K562 (cell line): Measurements from ENCODE around the gene CCDC18. TPM values are rescaled to one million over a fixed set of nuclear protein-coding genes. Genes with fewer than 3 reads are reported as not detected.

Source experiments
- ATAC-seq: fragments of 200-7000 bp; cut with Tn5 transposase; 3 replicates; pipeline ENCODE4 v1.9.1; 2020; ENCODE audit warnings: moderate library complexity
- BruUV-seq: library from RNA; stranded (reverse); fragments of 400-500 nt; replicated peaks from 2 replicates; lab custom pipeline; 2021; lab: Mats Ljungman, UMichigan
- CTCF ChIA-PET: fragments of 300-600 bp; formaldehyde crosslinking; extraction: SDS; loops from one replicate; lab custom pipeline; 2021; ENCODE audit warnings: low intra/inter-chr PET ratio; lab: Yijun Ruan, JAX
- POLR2A ChIA-PET: fragments of 300-600, 350-650 bp; sonication (Branson Sonifier 250); formaldehyde crosslinking; extraction: SDS; loops from one replicate; lab custom pipeline; 2021; ENCODE audit warnings: antibody characterized with exemption, inconsistent platforms; lab: Yijun Ruan, JAX
- DNase-seq, 4 experiments: peaks; one replicate each; pipeline versions ENCODE4 v3.0.0 to v3.0.0-alpha.2; 2011 to 2018; ENCODE audit warnings: low spot score in 3 of 4, mixed read lengths in 3 of 4; ENCODE audit errors: extremely low read depth in 1 of 4
- FAIRE-seq: peaks from 2 replicates; lab custom pipeline; 2011; peaks lifted over from hg19 to GRCh38; lab: Jason Lieb, UNC
- H2AFZ ChIP-seq: 2 replicates; pipeline ENCODE4 v1.6.0; 2011; ENCODE audit warnings: low read depth, low read length, control low read depth, inconsistent platforms
- H3K27ac ChIP-seq: fragments of 200-600 bp; 3 replicates; pipeline ENCODE4 v1.8.0; 2011; ENCODE audit warnings: low read depth, mild to moderate bottlenecking, control low read depth, inconsistent platforms, low read length, moderate library complexity, mixed read lengths; ENCODE audit errors: extremely low read depth
- H3K27me3 ChIP-seq, 2 experiments: fragments of 300-600 bp in 1 of 2; 2 replicates in 1 of 2; 3 replicates in 1 of 2; pipeline versions ENCODE4 v1.6.0 to v1.8.0; 2011; ENCODE audit warnings: inconsistent platforms in 2 of 2, low read length in 2 of 2, mild to moderate bottlenecking in 1 of 2, mixed read lengths in 1 of 2, moderate library complexity in 1 of 2; ENCODE audit not compliant: control insufficient read depth in 2 of 2, insufficient read depth in 2 of 2
- H3K36me3 ChIP-seq: fragments of 300-600 bp; 3 replicates; pipeline ENCODE4 v1.8.0; 2011; ENCODE audit warnings: mild to moderate bottlenecking, low read length, inconsistent platforms; ENCODE audit not compliant: control insufficient read depth, insufficient read depth
- H3K4me1 ChIP-seq, 2 experiments: fragments of 200-600 bp in 1 of 2; replicated peaks in 1 of 2; 2 replicates in 1 of 2; 3 replicates in 1 of 2; pipeline versions ENCODE4 v1.5.1 to v1.8.0; 2011; ENCODE audit warnings: inconsistent platforms in 2 of 2, low read length in 2 of 2, mild to moderate bottlenecking in 1 of 2, mixed read lengths in 1 of 2, moderate library complexity in 1 of 2; ENCODE audit not compliant: control insufficient read depth in 2 of 2, insufficient read depth in 2 of 2
- H3K4me2 ChIP-seq: 2 replicates; pipeline ENCODE4 v1.6.1; 2011; ENCODE audit warnings: low read length, control low read depth, inconsistent platforms, mixed read lengths; ENCODE audit not compliant: insufficient read depth
- H3K4me3 ChIP-seq: fragments of 200-600 bp; sonication (generic), shearing (Covaris generic); 2 replicates; pipeline ENCODE4 v1.5.1; 2016; ENCODE audit warnings: control low read depth, inconsistent platforms
- H3K79me2 ChIP-seq: fragments of 200-600 bp; 3 replicates; pipeline ENCODE4 v1.8.0; 2011; ENCODE audit warnings: low read length, inconsistent platforms; ENCODE audit not compliant: control insufficient read depth, insufficient read depth
- H3K9ac ChIP-seq, 2 experiments: 2 replicates each; pipeline versions ENCODE4 v1.6.0 to v1.6.1; 2011; ENCODE audit warnings: low read depth in 2 of 2, low read length in 2 of 2, control low read depth in 1 of 2, inconsistent platforms in 1 of 2, mild to moderate bottlenecking in 1 of 2, mixed read lengths in 1 of 2; ENCODE audit not compliant: insufficient read depth in 1 of 2
- H3K9me1 ChIP-seq: one replicate; pipeline ENCODE4 v1.6.0; 2011; ENCODE audit warnings: inconsistent platforms, mild to moderate bottlenecking, low read length, moderate library complexity; ENCODE audit not compliant: control insufficient read depth, insufficient read depth
- H3K9me3 ChIP-seq: replicated peaks from 2 replicates; pipeline ENCODE4 v1.5.1; 2011; ENCODE audit warnings: low read depth, low read length, inconsistent platforms; ENCODE audit not compliant: control insufficient read depth, insufficient read depth
- H4K20me1 ChIP-seq: replicated peaks from 2 replicates; pipeline ENCODE4 v1.6.1; 2011; ENCODE audit warnings: low read length, inconsistent platforms, mixed read lengths; ENCODE audit not compliant: control insufficient read depth, insufficient read depth
- DIDO1 ChIP-seq: fragments of 450-650 bp; IDR thresholded peaks from 2 replicates; pipeline ENCODE4 v1.6.1; 2016; ENCODE audit warnings: low read depth, missing biosample characterization, missing genetic modification characterization
- POLR2A ChIP-seq: fragments of 450-650 bp; conservative IDR thresholded peaks from 2 replicates; pipeline ENCODE4 v1.6.1; 2016
- TBL1XR1 ChIP-seq, 2 experiments: IDR thresholded peaks; 2 replicates each; pipeline ENCODE4 v1.6.1; 2012; ENCODE audit warnings: improper control_type of control experiment in 2 of 2, low read length in 2 of 2, mild to moderate bottlenecking in 1 of 2
- ZC3H8 ChIP-seq: fragments of 450-650 bp; IDR thresholded peaks from 2 replicates; pipeline ENCODE4 v1.6.1; 2017
- WGBS: fragments of 100-300 bp; shearing (Covaris generic); methylation state at CpG from one replicate; pipeline ENCODE4 v1.1.6; 2016; ENCODE audit warnings: low coverage, mixed read lengths; ENCODE audit not compliant: insufficient coverage; ENCODE audit errors: missing lambda C conversion rate; 5-methylcytosine and 5-hydroxymethylcytosine counted together
- in situ Hi-C: fragments of 300-500 bp; cut with MboI; formaldehyde crosslinking; loops from 4 replicates; pipeline ENCODE4 v1.15.0; 2018; ENCODE audit warnings: inconsistent platforms, mixed read lengths
- intact Hi-C: fragments of 100-400 bp; cut with micrococcal nuclease; formaldehyde crosslinking; loops from 2 replicates; pipeline ENCODE4 v1.14.2; 2022
- polyA plus RNA-seq, 8 experiments: library from polyadenylated mRNA; depleted of rRNA in 4 of 8; stranded (reverse) in 5 of 8; unstranded in 3 of 8; fragments of >200 nt; fragmentation: Nextera tagmentation in 2 of 8; fragmentation: Illumina TruSeq in 1 of 8; extraction: Ambion mirVana in 2 of 8; extraction: Trizol in 1 of 8; gene quantifications; 2 replicates each; pipeline versions ENCODE4 v1.2.1 to v1.2.3, GENCODE V29; 2011 to 2014; ENCODE audit warnings: inconsistent platforms in 1 of 8, missing spikeins in 1 of 8
- total RNA-seq, 7 experiments: library from RNA; depleted of rRNA in 6 of 7; stranded (reverse); fragments of >200 nt in 6 of 7; fragmentation: Illumina TruSeq in 2 of 7; extraction: Trizol in 2 of 7; gene quantifications; 2 replicates each; pipeline versions ENCODE4 v1.2.1 to v1.2.3, GENCODE V29; 2011 to 2021; ENCODE audit warnings: low replicate concordance in 1 of 7
- TF ChIP-seq, protein P1 (sequence below): fragments of 200-800 bp; sonication (Bioruptor generic); IDR thresholded peaks from 2 replicates; pipeline ENCODE4 v1.6.1; 2016; ENCODE audit warnings: missing genetic modification characterization, missing compliant biosample characterization

Gene CCDC18
- total and polyA plus RNA-seq, 9 of the 15 experiments (the other 6 are each of a cell fraction or from before 2014, with no cell fraction given) = 19.5 to 34.2 (median 24.3) TPM

DNA sequence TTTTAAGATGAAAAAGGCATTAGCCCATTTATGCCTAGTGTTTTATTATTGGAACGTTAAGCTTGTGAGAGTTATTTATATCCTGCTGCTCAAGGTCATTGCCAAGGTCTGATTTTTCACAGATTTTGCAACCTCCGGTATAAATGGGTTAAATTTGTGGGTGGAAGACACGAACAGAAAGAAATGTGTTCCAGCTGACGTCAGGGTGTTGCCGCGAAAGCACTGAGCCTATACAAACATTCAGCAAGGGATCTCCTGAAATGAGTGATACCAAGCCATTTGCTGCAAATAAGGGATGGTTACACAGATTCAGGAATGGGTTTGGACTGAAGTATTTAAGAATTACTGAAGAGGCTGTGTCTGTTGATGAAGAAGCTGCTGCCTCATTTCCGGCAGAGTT, 32.5 kb upstream of the CCDC18 start (continued):
- TF ChIP-seq, protein P1, sequence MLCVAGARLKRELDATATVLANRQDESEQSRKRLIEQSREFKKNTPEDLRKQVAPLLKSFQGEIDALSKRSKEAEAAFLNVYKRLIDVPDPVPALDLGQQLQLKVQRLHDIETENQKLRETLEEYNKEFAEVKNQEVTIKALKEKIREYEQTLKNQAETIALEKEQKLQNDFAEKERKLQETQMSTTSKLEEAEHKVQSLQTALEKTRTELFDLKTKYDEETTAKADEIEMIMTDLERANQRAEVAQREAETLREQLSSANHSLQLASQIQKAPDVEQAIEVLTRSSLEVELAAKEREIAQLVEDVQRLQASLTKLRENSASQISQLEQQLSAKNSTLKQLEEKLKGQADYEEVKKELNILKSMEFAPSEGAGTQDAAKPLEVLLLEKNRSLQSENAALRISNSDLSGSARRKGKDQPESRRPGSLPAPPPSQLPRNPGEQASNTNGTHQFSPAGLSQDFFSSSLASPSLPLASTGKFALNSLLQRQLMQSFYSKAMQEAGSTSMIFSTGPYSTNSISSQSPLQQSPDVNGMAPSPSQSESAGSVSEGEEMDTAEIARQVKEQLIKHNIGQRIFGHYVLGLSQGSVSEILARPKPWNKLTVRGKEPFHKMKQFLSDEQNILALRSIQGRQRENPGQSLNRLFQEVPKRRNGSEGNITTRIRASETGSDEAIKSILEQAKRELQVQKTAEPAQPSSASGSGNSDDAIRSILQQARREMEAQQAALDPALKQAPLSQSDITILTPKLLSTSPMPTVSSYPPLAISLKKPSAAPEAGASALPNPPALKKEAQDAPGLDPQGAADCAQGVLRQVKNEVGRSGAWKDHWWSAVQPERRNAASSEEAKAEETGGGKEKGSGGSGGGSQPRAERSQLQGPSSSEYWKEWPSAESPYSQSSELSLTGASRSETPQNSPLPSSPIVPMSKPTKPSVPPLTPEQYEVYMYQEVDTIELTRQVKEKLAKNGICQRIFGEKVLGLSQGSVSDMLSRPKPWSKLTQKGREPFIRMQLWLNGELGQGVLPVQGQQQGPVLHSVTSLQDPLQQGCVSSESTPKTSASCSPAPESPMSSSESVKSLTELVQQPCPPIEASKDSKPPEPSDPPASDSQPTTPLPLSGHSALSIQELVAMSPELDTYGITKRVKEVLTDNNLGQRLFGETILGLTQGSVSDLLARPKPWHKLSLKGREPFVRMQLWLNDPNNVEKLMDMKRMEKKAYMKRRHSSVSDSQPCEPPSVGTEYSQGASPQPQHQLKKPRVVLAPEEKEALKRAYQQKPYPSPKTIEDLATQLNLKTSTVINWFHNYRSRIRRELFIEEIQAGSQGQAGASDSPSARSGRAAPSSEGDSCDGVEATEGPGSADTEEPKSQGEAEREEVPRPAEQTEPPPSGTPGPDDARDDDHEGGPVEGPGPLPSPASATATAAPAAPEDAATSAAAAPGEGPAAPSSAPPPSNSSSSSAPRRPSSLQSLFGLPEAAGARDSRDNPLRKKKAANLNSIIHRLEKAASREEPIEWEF (CRISPR knock-in tag) = no peak
- TF ChIP-seq TBL1XR1 (IDR thresholded peaks at IDR 0.05; ENCODE audit: low read length in 2 of 2) (no peak), DIDO1 (tag) (no peak)

- no peaks in the 10 kb centered on the region for H3K4me1 ChIP-seq
- H3K4me3 ChIP-seq = no peak overlapping the region
- H3K4me2 ChIP-seq = no peak overlapping the region
- H4K20me1 ChIP-seq = 0 out of 2 replicates have a peak, but pooled peaks cover 3% of the 10 kb centered on the region
- H3K9me3 ChIP-seq = no peaks in the 10 kb centered on the region
- POLR2A ChIA-PET = interaction anchor here (0.7 kb wide), 1 partner anchor 11 kb away, joined by 4 read pairs; no protein-coding TSS in a partner anchor
- CTCF ChIA-PET = no interaction called here
- intact Hi-C loops (no loop called here), in situ Hi-C loops (no loop called here)
- H3K27me3 ChIP-seq = no peaks in the 10 kb centered on the region
- 59% methylated on average over 1 of the region's 1 CpG for WGBS
- no TSS peak for BruUV-seq
- H3K9me1 ChIP-seq = no peaks in the 10 kb centered on the region
- TF ChIP-seq ZC3H8 (no peak), POLR2A (peak; percentile 14; the same call in 1 of the 2 replicates)
- FAIRE-seq (no peak), ATAC-seq (no peak), DNase-seq (no peak)
- H3K36me3 ChIP-seq = peaks cover 82% of the 10 kb centered on the region
- H3K9ac ChIP-seq = no peak overlapping the region
- H3K79me2 ChIP-seq = no peaks in the 10 kb centered on the region; the same call in 2 of the 3 replicates
- H2AFZ ChIP-seq = no peak overlapping the region
- no peak overlapping the region for H3K27ac ChIP-seq
Measured at GRCh38 chr1:93150729-93151128, 29.8 kb upstream of the CCDC18 start.
